ENCODE data around the gene TNS3. TPM values are rescaled to one million over a fixed set of nuclear protein-coding genes. Genes with fewer than 3 reads are reported as not detected.

The TNS3 gene
- polyA plus RNA-seq, 3 donors, result 5.2 to 30.3 (median 7.9) TPM

- no peak overlapping the region for H3K4me2 ChIP-seq (replicated peaks; ENCODE audit: extremely low read depth, low read length, poor library complexity, severe bottlenecking)
- no peaks in the 10 kb centered on the region for H3K4me1 ChIP-seq (ENCODE audit: control insufficient read depth in 1 of 2, insufficient read depth in 2 of 2, low read length in 2 of 2)
- no peak for TF ChIP-seq CTCF (IDR thresholded peaks at IDR 0.05)
- no peaks in the 10 kb centered on the region for H3K27me3 ChIP-seq (ENCODE audit: control insufficient read depth in 2 of 2, insufficient read depth in 2 of 2, low read length in 2 of 2)
- no peak overlapping the region for H2AFZ ChIP-seq (ENCODE audit: insufficient read depth, low read depth, low read length, poor library complexity, severe bottlenecking)
- Mint-ChIP-seq H3K9me3 (no peaks in the 10 kb centered on the region), H3K27ac (no peak overlapping the region), H3K4me3 (no peak overlapping the region), H3K36me3 (peaks cover 34 to 52% of the 10 kb centered on the region in 2 donors), H3K27me3 (ENCODE audit: low read depth in 3 of 3) (no peaks in the 10 kb centered on the region), H3K4me1 (no peaks in the 10 kb centered on the region)
- no peak overlapping the region for H3K4me3 ChIP-seq (replicated peaks in 1 of 3; ENCODE audit: low read depth in 2 of 3, low read length in 3 of 3)
- H3K27ac ChIP-seq (ENCODE audit: low read depth in 1 of 2, low read length in 2 of 2), result no peak overlapping the region
- intact Hi-C loops (cut with micrococcal nuclease), result no loop called here
- H3K36me3 ChIP-seq (replicated peaks in 1 of 2; ENCODE audit: control insufficient read depth in 1 of 2, insufficient read depth in 2 of 2, low read length in 2 of 2), result peaks cover 21 to 92% of the 10 kb centered on the region in 2 donors
- no CpG with 5 or more reads among the region's 4 CpGs for WGBS (ENCODE audit: insufficient coverage)
- H3K79me2 ChIP-seq (ENCODE audit: insufficient read depth, low read length), result peaks cover 36% of the 10 kb centered on the region
- H3K9ac ChIP-seq (ENCODE audit: insufficient read depth, low read length, poor library complexity, severe bottlenecking), result no peak overlapping the region
- peaks cover 100% of the 10 kb centered on the region for H4K20me1 ChIP-seq (ENCODE audit: insufficient read depth, low read length)
- no peak for DNase-seq
- no peaks in the 10 kb centered on the region for H3K9me3 ChIP-seq (replicated peaks in 1 of 2; ENCODE audit: control insufficient read depth in 1 of 2, insufficient read depth in 1 of 2, low read length in 2 of 2)
Measured at GRCh38 chr7:47354071-47354470, 227.8 kb downstream of the TNS3 start.

DNA sequence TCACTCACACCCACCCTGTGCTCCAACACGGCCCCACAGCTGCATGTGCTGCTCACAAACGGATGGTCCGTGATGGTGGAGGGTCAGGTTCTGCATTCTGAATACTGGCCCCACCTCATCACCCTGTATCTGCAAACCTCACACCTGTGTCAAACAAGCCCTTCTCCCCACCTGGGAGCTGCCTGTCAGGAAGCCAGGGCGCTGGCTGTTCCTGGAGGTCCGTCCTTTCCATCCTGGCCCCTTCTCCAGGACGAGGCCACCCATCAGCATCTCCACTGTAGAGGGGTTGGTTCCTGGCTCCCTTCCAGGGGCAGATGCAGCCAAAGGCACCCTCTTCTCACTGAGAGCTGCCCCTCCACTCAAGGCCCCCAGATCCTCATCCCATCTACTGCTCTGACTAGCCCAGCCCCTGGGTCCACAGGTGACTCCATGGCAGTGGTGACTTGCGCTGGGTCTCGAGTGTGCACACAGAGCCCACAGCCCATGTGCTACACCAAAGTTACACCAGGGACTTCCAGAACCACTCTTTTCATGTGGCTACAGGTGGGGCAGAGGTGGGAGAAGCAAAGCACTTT is 229.4 kb downstream of the TNS3 start:
- intact Hi-C loops (cut with micrococcal nuclease), result no loop called here
- no peak overlapping the region for H3K27ac ChIP-seq (ENCODE audit: low read depth in 1 of 2, low read length in 2 of 2)
- Mint-ChIP-seq H3K27ac (no peak overlapping the region), H3K27me3 (ENCODE audit: low read depth in 3 of 3) (no peaks in the 10 kb centered on the region), H3K4me1 (no peaks in the 10 kb centered on the region), H3K9me3 (no peaks in the 10 kb centered on the region), H3K36me3 (peaks cover 40 to 58% of the 10 kb centered on the region in 2 donors), H3K4me3 (no peak overlapping the region)
- no peaks in the 10 kb centered on the region for H3K4me1 ChIP-seq (ENCODE audit: control insufficient read depth in 1 of 2, insufficient read depth in 2 of 2, low read length in 2 of 2)
- TF ChIP-seq CTCF (IDR thresholded peaks at IDR 0.05), result no peak
- no peak overlapping the region for H3K4me3 ChIP-seq (replicated peaks in 1 of 3; ENCODE audit: low read depth in 2 of 3, low read length in 3 of 3)
- peaks cover 31% of the 10 kb centered on the region for H3K79me2 ChIP-seq (ENCODE audit: insufficient read depth, low read length)
- no peak overlapping the region for H2AFZ ChIP-seq (ENCODE audit: insufficient read depth, low read depth, low read length, poor library complexity, severe bottlenecking)
- DNase-seq, result no peak
- WGBS (ENCODE audit: insufficient coverage), result 91% methylated on average over 7 of the region's 8 CpGs
- no peaks in the 10 kb centered on the region for H3K9me3 ChIP-seq (replicated peaks in 1 of 2; ENCODE audit: control insufficient read depth in 1 of 2, insufficient read depth in 1 of 2, low read length in 2 of 2)
- no peaks in the 10 kb centered on the region for H3K27me3 ChIP-seq (ENCODE audit: control insufficient read depth in 2 of 2, insufficient read depth in 2 of 2, low read length in 2 of 2)
- H3K4me2 ChIP-seq (replicated peaks; ENCODE audit: extremely low read depth, low read length, poor library complexity, severe bottlenecking), result no peak overlapping the region
- no peak overlapping the region for H3K9ac ChIP-seq (ENCODE audit: insufficient read depth, low read length, poor library complexity, severe bottlenecking)
- peaks cover 20 to 99% of the 10 kb centered on the region in 2 donors for H3K36me3 ChIP-seq (replicated peaks in 1 of 2; ENCODE audit: control insufficient read depth in 1 of 2, insufficient read depth in 2 of 2, low read length in 2 of 2)
- peaks cover 99% of the 10 kb centered on the region for H4K20me1 ChIP-seq (ENCODE audit: insufficient read depth, low read length)

Data from CD14-positive monocyte (primary cell).